C4-2B (cell line): ENCODE data around the gene PCSK6.
"Not testable (repeated sequence)": the region's sequence is repeated elsewhere in the genome, so short reads cannot be mapped to it uniquely, and the experiment has no call there.

Experiments
- H3K27ac ChIP-seq: fragments of 450-650 bp; 2 replicates; pipeline ENCODE4 v1.5.1; 2017
- ZFX ChIP-seq: fragments of 450-650 bp; IDR thresholded peaks from 2 replicates; pipeline ENCODE4 v1.6.1; 2017
- TF ChIP-seq, protein P1 (sequence below): fragments of 450-650 bp; conservative IDR thresholded peaks from 2 replicates; pipeline ENCODE4 v1.5.1; 2017; ENCODE audit warnings: mild to moderate bottlenecking

The PCSK6 gene

DNA sequence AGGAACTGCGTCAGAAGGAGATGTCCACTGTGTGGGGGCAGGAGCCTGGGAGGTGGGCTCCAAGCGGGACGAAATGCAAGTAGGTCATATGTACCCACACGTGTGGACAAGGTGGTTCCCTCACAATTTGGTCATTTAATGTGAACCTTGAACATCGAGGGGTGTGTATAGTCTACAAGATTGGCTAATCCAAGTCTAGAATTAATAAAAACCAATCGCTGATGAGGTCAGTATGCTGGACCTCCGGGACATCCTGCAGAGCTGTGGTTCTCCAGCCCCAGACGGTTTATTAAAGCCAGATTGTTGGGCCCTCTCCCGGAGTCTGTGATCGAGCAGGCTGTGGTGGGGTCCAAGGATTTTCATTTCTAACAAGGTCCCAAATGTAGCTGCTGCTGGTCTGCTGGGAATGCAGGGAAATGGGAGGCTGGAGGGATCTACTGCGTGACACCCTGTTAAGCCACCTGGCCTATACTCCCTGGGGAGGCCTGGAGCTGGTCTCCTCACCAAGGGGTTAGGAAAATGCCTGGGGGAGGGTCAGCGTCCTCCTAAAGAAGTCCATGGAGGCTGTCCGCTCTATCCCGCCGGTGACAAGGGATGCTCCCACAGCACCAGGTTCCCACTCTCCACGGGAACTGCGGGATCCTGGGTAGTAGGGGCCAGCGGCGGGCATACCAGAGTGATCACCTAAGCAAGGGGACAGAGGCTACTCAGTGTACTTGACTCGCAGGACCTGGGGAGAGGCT, 25.1 kb downstream of the PCSK6 start:
- TF ChIP-seq, protein P1, sequence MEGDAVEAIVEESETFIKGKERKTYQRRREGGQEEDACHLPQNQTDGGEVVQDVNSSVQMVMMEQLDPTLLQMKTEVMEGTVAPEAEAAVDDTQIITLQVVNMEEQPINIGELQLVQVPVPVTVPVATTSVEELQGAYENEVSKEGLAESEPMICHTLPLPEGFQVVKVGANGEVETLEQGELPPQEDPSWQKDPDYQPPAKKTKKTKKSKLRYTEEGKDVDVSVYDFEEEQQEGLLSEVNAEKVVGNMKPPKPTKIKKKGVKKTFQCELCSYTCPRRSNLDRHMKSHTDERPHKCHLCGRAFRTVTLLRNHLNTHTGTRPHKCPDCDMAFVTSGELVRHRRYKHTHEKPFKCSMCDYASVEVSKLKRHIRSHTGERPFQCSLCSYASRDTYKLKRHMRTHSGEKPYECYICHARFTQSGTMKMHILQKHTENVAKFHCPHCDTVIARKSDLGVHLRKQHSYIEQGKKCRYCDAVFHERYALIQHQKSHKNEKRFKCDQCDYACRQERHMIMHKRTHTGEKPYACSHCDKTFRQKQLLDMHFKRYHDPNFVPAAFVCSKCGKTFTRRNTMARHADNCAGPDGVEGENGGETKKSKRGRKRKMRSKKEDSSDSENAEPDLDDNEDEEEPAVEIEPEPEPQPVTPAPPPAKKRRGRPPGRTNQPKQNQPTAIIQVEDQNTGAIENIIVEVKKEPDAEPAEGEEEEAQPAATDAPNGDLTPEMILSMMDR = no peak
- no peak for TF ChIP-seq ZFX

DNA sequence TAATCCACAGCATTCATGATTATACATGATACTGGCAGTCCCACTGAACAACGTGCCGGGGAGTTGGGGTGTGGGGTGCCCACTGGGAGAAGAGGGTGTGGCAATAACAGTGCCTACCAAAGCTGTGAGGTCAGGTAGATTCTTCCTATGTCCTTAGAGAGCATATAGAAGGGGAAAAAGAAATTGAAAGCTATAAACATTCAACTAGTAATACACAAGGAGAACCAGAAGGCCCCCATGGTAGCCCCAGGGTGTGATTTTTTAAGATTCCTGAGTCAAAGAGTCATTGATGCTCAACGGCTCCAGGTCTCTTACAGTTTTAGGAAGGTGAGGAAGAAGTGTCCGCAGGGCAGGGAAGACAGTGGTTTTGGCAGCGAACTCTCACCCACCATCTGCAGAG, 25.8 kb downstream of the PCSK6 start:
- not testable (repeated sequence) for H3K27ac ChIP-seq

More for the DNA sequence above, 25.1 kb downstream of the PCSK6 start:
- H3K27ac ChIP-seq = no peak overlapping the region

DNA sequence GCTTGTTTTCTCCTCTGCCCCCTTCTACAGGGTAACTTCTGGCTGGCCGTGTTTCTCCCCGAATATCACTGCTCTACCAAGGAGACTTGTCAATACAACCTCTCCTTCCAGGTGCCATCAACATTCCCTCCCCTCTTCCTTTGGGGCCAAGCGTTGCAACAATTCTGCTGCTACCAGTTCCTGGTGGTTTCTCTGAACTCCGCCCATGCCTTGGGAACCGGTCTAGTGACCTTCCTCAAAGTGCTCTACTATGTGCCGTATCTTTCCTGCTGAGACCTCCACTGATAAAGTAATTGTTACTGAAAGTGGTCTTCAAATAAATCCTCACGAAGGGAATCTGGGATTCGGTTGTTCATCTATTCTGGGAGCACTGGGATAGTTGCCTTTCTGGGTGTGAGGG, 26.2 kb downstream of the PCSK6 start:
- TF ChIP-seq, protein P1 = no peak
- TF ChIP-seq ZFX = no peak
- no peak overlapping the region; the same call in 1 of the 2 replicates for H3K27ac ChIP-seq

DNA sequence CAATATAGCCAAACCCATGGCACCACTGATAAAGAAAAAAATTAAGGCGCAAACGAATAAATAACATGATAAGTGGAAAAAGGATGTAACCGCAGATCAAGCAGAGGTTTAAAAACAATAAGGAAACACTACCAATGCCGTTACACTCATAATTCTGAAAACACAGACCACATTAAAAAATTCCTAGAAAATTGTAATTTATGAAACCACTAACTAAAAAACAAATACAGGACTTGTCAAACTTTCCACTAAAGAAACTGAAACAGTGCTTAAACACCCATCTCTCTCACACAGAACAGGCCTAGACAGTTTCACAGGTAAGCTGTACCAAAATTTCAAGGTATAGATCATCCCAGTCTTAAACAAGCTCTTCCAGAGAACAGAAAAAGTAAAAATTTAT, 28.4 kb downstream of the PCSK6 start:
- TF ChIP-seq, protein P1 = no peak
- TF ChIP-seq ZFX = no peak
- no peak overlapping the region for H3K27ac ChIP-seq

DNA sequence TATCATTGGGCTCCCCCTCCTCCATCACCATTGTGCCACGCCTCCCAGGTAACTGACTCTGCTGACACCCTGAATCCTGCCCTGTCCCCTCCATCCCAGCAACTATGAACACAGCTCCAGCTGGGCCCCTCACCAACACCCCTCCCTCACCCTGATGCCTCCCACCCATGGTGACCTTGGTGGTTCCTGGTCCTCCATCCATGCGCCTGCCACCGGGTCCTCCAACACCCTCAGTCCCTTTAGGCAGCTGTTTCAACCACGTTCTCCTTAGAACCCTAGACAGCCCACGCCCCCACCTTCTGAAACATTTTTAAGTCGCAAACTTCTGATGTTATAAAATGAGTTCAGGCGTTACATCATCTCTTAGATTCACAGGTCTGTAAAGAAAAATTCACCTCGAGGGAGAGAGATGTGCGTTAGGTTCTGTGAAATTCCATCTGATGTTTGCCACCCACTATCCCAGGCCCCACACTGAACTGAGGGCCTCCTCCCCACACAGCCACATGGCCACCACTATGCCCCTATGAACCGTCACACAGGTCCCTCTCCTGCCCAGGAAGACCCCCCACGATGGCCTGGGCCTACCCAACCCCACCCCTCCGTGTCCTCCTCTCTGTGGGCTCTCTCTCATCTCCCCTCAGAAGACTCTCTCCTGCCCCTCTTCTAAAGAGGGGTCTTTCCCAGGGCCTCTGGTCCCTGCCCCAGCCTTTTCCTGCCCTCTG, 29.8 kb downstream of the PCSK6 start:
- no peak overlapping the region for H3K27ac ChIP-seq

DNA sequence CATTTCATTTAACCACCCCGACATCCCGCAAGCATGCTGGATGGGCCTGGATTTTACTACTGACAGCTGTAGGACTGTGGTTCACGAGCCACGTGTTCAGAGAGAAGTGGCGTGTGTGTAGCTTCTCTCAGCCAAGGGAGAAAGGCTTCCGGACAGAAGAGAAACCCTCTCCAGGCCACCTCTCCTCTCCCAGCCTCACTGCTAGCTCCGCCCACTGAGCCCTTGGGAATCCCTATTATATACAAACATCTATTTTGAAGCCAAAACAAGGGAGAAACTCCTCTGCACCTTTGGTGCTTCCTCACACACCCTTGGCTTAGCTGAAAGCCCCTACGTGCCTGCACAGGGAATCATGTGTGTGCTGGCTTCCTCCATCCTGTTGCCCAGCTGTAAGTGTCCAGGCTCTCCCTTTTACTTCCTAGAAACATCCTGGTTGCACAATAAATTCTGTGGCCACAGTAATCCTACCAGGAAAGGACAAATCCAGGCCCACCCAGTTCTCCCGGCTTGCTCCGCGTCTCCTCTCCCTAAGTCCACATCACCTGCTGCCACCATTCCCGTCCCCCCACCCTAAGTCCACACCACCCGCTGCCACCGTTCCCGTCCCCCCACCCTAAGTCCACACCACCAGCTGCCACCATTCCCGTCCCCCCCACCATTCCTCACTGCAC, 30.5 kb downstream of the PCSK6 start:
- TF ChIP-seq, protein P1 = no peak
- H3K27ac ChIP-seq = no peak overlapping the region

More for the DNA sequence above, 29.8 kb downstream of the PCSK6 start:
- TF ChIP-seq, protein P1 = no peak
- TF ChIP-seq ZFX = no peak

DNA sequence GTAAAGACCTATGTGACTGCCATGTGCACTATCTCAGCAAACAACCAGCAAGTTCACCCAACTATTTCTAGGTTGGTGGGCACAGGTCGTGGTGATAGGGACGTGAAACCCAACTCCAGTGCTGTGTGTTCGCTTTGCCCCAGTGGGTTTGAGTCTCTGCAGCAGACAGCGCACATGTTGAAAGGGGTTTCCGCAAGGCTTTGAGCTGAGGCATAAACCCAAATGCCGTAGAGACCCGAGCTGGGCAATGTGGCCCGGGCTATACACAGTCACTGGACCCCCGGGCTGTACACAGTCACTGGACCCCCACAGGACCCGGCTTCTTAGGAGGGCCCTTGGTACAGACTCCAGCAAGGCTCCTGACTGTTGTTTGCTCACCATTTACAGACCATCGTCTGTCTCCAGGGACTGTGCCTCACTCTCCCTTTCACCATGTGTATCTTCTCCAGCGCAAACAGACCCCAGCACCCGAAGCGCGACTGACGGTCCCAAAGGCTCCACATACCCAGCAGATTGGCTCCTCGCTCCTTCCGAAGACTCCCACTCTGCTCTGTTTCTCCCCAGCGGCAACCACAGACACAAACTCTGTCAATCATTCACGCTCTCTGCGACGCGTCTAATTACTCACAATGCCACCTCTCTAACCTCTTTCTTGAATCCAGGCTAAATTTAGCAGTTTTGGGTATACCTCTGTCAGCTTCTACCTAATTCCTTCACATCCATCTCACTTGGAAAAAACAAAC, 31.2 kb downstream of the PCSK6 start:
- TF ChIP-seq, protein P1 = no peak
- no peak for TF ChIP-seq ZFX
- H3K27ac ChIP-seq = no peak overlapping the region
